HL-60 (cell line): ENCODE measurements around the gene CERKL.

Experiments used
- DNase-seq, 2 experiments: peaks; one replicate each; pipeline ENCODE4 v3.0.0-alpha.2; 2010 to 2020; ENCODE audit warnings: low read depth in 1 of 2, low spot score in 1 of 2
- H3K27ac ChIP-seq: fragments of 250-450 bp; sonication (Bioruptor Pico); replicated peaks from 2 replicates; pipeline ENCODE4 v1.5.1; 2020; ENCODE audit warnings: mild to moderate bottlenecking, moderate library complexity
- H3K27me3 ChIP-seq: fragments of 250-450 bp; sonication (Bioruptor Pico); 2 replicates; pipeline ENCODE4 v1.5.1; 2021; ENCODE audit warnings: mild to moderate bottlenecking, moderate library complexity; ENCODE audit not compliant: insufficient read depth, poor library complexity, severe bottlenecking
- H3K4me3 ChIP-seq: replicated peaks from 2 replicates; pipeline ENCODE4 v1.5.1; 2011; ENCODE audit warnings: mild to moderate bottlenecking, control low read depth, low read length; ENCODE audit not compliant: insufficient read depth
- GABPA ChIP-seq: IDR thresholded peaks from 2 replicates; pipeline ENCODE4 v1.6.1; 2012; ENCODE audit warnings: low read depth
- POLR2AphosphoS5 ChIP-seq: IDR thresholded peaks from 2 replicates; pipeline ENCODE4 v1.6.1; 2012; ENCODE audit warnings: low read depth
- SPI1 ChIP-seq: IDR thresholded peaks from 2 replicates; pipeline ENCODE4 v1.6.1; 2012; ENCODE audit warnings: low read depth, mild to moderate bottlenecking, borderline replicate concordance
- TF ChIP-seq, protein P1 (sequence below): IDR thresholded peaks from one replicate; pipeline ENCODE4 v1.5.1; 2011; ENCODE audit warnings: low read length, control low read depth, inconsistent platforms; ENCODE audit not compliant: insufficient read depth
- TF ChIP-seq, protein P2 (sequence below): IDR thresholded peaks from 2 replicates; pipeline ENCODE4 v1.6.1; 2012; ENCODE audit warnings: low read depth; ENCODE audit not compliant: insufficient replicate concordance

CERKL gene

DNA sequence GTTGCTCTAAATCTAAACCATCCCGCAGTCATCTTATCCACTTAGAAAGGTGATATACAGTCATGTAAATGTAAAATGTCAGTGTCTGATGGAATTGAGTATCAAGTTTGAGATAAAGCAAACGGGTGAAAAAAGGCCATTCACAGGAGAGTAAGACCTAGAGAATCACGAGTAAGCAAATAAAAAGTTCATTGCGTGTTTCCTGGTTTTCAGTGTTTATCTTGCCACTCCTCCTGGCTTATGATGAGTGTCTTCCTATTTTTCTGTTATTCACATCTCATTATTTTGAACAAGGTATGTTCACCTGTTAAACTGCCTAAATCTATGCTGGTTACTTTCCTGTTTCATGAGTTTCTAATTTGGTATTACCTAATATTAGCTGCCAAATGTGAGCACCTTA, 130.9 kb downstream of the CERKL start:
- Histone ChIP-seq H3K27ac (no peak overlapping the region), H3K4me3 (no peak overlapping the region), H3K27me3 (no peaks in the 10 kb centered on the region)
- no peak for DNase-seq
- TF ChIP-seq GABPA: no peak
- TF ChIP-seq, protein P1, sequence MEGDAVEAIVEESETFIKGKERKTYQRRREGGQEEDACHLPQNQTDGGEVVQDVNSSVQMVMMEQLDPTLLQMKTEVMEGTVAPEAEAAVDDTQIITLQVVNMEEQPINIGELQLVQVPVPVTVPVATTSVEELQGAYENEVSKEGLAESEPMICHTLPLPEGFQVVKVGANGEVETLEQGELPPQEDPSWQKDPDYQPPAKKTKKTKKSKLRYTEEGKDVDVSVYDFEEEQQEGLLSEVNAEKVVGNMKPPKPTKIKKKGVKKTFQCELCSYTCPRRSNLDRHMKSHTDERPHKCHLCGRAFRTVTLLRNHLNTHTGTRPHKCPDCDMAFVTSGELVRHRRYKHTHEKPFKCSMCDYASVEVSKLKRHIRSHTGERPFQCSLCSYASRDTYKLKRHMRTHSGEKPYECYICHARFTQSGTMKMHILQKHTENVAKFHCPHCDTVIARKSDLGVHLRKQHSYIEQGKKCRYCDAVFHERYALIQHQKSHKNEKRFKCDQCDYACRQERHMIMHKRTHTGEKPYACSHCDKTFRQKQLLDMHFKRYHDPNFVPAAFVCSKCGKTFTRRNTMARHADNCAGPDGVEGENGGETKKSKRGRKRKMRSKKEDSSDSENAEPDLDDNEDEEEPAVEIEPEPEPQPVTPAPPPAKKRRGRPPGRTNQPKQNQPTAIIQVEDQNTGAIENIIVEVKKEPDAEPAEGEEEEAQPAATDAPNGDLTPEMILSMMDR: no peak
- TF ChIP-seq, protein P2, sequence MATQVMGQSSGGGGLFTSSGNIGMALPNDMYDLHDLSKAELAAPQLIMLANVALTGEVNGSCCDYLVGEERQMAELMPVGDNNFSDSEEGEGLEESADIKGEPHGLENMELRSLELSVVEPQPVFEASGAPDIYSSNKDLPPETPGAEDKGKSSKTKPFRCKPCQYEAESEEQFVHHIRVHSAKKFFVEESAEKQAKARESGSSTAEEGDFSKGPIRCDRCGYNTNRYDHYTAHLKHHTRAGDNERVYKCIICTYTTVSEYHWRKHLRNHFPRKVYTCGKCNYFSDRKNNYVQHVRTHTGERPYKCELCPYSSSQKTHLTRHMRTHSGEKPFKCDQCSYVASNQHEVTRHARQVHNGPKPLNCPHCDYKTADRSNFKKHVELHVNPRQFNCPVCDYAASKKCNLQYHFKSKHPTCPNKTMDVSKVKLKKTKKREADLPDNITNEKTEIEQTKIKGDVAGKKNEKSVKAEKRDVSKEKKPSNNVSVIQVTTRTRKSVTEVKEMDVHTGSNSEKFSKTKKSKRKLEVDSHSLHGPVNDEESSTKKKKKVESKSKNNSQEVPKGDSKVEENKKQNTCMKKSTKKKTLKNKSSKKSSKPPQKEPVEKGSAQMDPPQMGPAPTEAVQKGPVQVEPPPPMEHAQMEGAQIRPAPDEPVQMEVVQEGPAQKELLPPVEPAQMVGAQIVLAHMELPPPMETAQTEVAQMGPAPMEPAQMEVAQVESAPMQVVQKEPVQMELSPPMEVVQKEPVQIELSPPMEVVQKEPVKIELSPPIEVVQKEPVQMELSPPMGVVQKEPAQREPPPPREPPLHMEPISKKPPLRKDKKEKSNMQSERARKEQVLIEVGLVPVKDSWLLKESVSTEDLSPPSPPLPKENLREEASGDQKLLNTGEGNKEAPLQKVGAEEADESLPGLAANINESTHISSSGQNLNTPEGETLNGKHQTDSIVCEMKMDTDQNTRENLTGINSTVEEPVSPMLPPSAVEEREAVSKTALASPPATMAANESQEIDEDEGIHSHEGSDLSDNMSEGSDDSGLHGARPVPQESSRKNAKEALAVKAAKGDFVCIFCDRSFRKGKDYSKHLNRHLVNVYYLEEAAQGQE: no peak
- no peak for TF ChIP-seq POLR2AphosphoS5
- TF ChIP-seq SPI1: no peak

DNA sequence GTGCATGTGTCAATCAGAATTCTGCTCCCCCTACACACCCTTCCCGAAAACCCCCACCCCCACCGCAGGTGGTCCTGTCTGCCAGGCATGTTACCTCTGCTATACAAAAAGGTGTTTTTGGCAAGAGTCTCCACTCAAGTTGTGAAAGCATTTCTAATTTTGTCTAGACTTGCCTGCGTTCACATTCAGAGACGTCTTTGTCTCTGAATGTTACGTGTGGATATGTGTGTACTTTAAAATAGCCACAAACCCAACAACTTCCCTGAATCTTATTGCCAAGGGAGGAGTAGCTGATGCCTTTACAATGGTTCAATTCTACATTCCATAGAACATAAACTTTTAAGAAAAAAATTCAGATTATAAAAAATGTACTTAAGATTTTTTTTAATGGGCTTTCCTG, 133.1 kb downstream of the CERKL start:
- no peak for DNase-seq

DNA sequence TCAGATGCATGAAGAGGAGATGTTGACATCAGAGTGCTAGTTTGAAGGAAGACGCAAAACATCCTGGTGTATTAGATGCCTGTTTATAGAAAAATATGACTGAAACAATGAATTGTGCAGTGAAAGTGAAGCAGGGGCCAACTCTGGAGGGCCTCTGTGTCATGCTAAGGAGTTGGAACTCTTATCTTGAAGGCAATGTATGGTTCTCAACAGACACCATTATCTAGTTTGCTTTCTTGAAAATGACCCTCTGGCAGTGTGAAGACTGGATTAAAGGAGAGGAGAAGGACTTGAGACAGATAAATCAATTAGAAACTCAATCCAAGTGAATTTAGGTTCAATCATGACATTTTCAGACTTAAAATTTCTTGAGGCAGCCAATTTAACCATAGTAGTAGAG, 136.7 kb downstream of the CERKL start:
- no peak overlapping the region for H3K4me3 ChIP-seq
- TF ChIP-seq, protein P1: no peak
- TF ChIP-seq SPI1 (no peak), GABPA (no peak), POLR2AphosphoS5 (no peak; the same call in none of the 2 replicates)
- TF ChIP-seq, protein P2: no peak
- H3K27ac ChIP-seq: no peak overlapping the region
- no peak for DNase-seq
- H3K27me3 ChIP-seq: no peaks in the 10 kb centered on the region

More for the DNA sequence above, 133.1 kb downstream of the CERKL start:
- Histone ChIP-seq H3K27me3 (no peaks in the 10 kb centered on the region), H3K4me3 (no peak overlapping the region), H3K27ac (no peak overlapping the region)
- TF ChIP-seq SPI1 (no peak), GABPA (no peak), POLR2AphosphoS5 (no peak)
- TF ChIP-seq, protein P2: no peak
- TF ChIP-seq, protein P1: no peak
